Cardiac muscle cell (in vitro differentiated cells and primary cell): ENCODE results near the gene RDH5. TPM values are rescaled to one million over a fixed set of nuclear protein-coding genes. Genes with fewer than 3 reads are reported as not detected.

Source experiments
- DNase-seq, 2 donors: peaks; one replicate each; pipeline versions ENCODE4 v3.0.0 to v3.0.0-alpha.2; 2010 to 2017; ENCODE audit warnings: low read depth in 1 of 2, low spot score in 1 of 2
- H3K27ac ChIP-seq: fragments of 200-600 bp; sonication (generic); 2 replicates; pipeline ENCODE4 v1.5.1; 2016
- H3K27me3 ChIP-seq: fragments of 200-600 bp; sonication (generic); 2 replicates; pipeline ENCODE4 v1.6.0; 2016; ENCODE audit warnings: control low read depth
- H3K36me3 ChIP-seq: fragments of 200-600 bp; sonication (generic); 2 replicates; pipeline ENCODE4 v1.5.1; 2016; ENCODE audit warnings: control low read depth
- H3K4me1 ChIP-seq: fragments of 200-600 bp; sonication (generic); 2 replicates; pipeline ENCODE4 v1.8.1; 2017; ENCODE audit warnings: low read depth, mild to moderate bottlenecking, mixed run types
- H3K4me3 ChIP-seq: fragments of 200-600 bp; sonication (generic); 2 replicates; pipeline ENCODE4 v1.5.1; 2016; ENCODE audit warnings: mild to moderate bottlenecking
- H3K9me3 ChIP-seq: fragments of 200-600 bp; sonication (generic); 2 replicates; pipeline ENCODE4 v1.5.1; 2017; ENCODE audit warnings: low read depth, mild to moderate bottlenecking, control low read depth
- polyA plus RNA-seq: library from polyadenylated mRNA; unstranded; fragments of >200 nt; fragmentation: Nextera tagmentation; extraction: Ambion mirVana; gene quantifications from 2 replicates; pipeline ENCODE4 v1.2.1, GENCODE V29; 2016
- total RNA-seq: library from RNA; depleted of rRNA; stranded (reverse); fragments of >200 nt; gene quantifications from 2 replicates; pipeline ENCODE4 v1.2.3, GENCODE V29; 2016
- TF ChIP-seq, protein P1 (sequence below): IDR thresholded peaks from 2 replicates; pipeline ENCODE4 v1.5.1; 2012; ENCODE audit warnings: low read depth, mild to moderate bottlenecking, low read length

The RDH5 gene
- total and polyA plus RNA-seq, 2 experiments from 2014 or later: 10.1 to 12.6 TPM

DNA sequence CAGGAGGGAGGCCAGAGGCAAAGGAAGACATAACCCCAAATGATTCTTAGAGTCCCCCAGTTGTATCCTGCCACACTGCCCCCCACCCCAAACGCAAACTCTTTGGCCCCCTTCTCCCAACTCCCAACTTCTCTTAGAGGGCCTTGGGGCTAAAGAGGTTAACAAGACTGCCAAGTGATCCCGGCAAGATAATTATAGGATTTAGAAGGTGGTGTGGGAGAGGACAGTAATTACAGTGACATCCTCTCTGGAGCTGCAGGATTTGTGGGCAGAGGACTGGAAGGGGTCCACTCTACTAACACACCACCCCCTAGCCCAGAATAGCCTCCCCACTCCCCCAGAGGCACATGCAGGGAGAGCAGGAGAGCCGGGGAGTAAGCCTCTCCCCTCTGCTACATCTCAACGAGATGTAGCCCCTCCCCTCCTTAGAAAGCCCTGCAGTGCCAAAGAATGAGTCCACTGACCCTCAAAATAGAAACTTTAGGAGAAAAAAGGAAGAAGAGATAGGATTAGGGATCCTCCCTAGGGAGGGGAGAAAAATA, 17.5 kb downstream of the RDH5 start:
- H3K4me1 ChIP-seq: peaks cover 18% of the 10 kb centered on the region
- H3K27me3 ChIP-seq: no peaks in the 10 kb centered on the region
- peak overlapping the region; percentile 56 for H3K27ac ChIP-seq
- H3K36me3 ChIP-seq: no peaks in the 10 kb centered on the region
- H3K9me3 ChIP-seq: no peaks in the 10 kb centered on the region
- DNase-seq: peak in 1 of 2 donors; percentile 38
- TF ChIP-seq, protein P1, sequence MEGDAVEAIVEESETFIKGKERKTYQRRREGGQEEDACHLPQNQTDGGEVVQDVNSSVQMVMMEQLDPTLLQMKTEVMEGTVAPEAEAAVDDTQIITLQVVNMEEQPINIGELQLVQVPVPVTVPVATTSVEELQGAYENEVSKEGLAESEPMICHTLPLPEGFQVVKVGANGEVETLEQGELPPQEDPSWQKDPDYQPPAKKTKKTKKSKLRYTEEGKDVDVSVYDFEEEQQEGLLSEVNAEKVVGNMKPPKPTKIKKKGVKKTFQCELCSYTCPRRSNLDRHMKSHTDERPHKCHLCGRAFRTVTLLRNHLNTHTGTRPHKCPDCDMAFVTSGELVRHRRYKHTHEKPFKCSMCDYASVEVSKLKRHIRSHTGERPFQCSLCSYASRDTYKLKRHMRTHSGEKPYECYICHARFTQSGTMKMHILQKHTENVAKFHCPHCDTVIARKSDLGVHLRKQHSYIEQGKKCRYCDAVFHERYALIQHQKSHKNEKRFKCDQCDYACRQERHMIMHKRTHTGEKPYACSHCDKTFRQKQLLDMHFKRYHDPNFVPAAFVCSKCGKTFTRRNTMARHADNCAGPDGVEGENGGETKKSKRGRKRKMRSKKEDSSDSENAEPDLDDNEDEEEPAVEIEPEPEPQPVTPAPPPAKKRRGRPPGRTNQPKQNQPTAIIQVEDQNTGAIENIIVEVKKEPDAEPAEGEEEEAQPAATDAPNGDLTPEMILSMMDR: no peak
- H3K4me3 ChIP-seq: peak overlapping the region; percentile 64

DNA sequence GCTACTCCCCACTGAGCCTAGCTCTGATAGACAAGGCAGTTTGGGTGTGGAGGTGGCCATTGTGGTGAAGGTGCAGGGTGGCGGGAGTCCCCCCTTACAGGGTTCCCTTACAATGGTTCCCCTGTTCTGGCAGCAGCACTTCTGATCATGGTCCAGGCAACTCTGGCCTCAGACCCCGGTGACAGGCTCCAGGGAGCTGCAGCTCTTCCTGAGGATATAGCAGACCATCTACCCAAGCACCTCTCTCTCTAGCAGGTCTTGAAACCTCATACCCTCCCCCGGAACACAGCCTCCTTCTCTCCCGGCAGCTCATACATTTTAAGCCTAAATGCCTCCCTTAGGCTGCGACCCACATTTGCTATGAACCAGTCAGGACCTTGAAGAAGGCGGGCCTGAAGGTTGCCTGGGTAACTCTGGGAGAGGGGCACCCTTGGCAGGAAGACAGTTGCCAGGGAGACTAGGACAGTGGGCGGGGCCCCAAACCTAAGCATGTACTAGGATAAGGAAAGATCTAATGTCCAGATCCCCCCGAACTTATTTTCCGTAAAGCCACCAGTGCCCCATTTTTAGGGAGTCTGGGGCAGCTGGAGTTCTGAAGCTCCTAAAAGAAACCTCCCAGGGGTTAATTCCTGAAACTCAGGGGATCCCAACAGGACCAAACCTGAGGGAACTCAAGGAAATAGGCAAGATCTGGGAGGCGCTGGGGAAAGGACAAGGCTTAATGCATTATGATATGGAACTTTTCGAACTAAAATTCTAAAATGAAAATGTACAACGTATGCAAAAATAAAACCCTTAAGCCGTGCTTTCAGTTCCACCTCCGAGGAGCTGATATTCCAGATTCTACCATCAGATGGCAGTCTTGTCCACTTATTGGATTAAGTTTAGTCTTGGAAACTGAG, 18.2 kb downstream of the RDH5 start:
- H3K4me3 ChIP-seq: peak overlapping the region; percentile 64
- no peaks in the 10 kb centered on the region for H3K9me3 ChIP-seq
- peaks cover 19% of the 10 kb centered on the region for H3K4me1 ChIP-seq
- TF ChIP-seq, protein P1: peak; percentile 71
- H3K27ac ChIP-seq: peak overlapping the region; percentile 56
- H3K27me3 ChIP-seq: no peaks in the 10 kb centered on the region
- H3K36me3 ChIP-seq: no peaks in the 10 kb centered on the region
- peak; percentile 91 to 93 for DNase-seq

DNA sequence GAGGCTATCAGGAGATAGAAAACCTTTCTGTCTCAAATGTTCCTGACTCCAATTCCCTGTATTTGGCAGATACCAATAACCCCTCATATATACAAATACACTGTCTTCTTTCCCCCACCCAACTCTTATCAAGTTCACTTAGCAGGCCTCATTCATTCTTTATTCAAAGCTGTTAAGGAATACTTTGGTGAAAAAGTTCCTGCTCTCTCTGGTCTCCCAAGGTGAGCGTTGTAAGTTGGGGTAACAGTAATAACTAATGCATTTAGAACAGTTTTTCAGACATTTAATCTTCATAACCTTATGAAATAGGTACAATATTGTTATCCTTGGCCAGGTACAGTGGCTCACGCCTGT, 18.8 kb downstream of the RDH5 start:
- H3K4me1 ChIP-seq: peaks cover 19% of the 10 kb centered on the region
- no peaks in the 10 kb centered on the region for H3K27me3 ChIP-seq
- TF ChIP-seq, protein P1: no peak
- H3K9me3 ChIP-seq: no peaks in the 10 kb centered on the region
- no peak for DNase-seq
- no peaks in the 10 kb centered on the region for H3K36me3 ChIP-seq
- no peak overlapping the region for H3K27ac ChIP-seq
- peak overlapping the region; percentile 64 for H3K4me3 ChIP-seq

DNA sequence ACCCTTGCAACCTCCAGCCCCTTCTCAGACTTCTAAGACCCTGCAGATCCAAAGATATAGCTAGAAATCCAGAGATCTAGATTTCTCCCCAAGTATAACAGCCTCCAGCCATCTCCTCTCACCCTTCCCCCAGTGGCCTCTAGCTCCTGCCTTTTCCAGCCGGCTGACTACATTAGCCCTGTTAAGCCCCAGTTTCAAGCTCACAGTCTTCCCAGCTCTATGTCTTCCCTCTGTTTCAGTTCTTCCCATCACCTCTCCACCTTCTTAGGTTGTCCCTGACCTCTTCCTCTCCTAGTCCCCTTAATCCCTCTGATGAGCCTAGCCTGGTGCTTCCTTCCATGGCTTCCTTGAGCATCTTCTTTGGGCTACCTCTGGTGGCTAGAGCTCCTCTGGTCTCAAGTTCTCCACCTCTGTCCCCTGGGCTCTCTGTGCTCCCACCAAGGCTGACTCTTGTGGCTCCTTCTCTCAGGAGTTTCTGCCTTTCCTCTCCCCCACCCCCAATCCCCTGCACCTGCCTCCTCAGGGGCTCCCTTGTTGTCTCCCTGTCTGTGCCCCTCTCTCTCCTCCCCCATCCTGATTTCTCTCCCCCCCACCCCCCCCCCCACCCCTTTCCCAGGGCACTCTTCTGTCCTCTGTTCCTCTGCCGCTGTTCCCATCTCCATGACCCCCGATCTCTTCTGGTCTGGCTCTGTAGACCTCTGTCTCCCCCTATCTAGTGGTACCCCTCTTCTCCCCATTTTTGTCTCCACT, 21.9 kb downstream of the RDH5 start:
- Histone ChIP-seq H3K9me3 (no peaks in the 10 kb centered on the region), H3K4me3 (peak overlapping the region; percentile 32), H3K4me1 (peaks cover 21% of the 10 kb centered on the region), H3K27ac (peak overlapping the region; percentile 76), H3K27me3 (no peaks in the 10 kb centered on the region), H3K36me3 (no peaks in the 10 kb centered on the region)
- TF ChIP-seq, protein P1: no peak
- no peak for DNase-seq

DNA sequence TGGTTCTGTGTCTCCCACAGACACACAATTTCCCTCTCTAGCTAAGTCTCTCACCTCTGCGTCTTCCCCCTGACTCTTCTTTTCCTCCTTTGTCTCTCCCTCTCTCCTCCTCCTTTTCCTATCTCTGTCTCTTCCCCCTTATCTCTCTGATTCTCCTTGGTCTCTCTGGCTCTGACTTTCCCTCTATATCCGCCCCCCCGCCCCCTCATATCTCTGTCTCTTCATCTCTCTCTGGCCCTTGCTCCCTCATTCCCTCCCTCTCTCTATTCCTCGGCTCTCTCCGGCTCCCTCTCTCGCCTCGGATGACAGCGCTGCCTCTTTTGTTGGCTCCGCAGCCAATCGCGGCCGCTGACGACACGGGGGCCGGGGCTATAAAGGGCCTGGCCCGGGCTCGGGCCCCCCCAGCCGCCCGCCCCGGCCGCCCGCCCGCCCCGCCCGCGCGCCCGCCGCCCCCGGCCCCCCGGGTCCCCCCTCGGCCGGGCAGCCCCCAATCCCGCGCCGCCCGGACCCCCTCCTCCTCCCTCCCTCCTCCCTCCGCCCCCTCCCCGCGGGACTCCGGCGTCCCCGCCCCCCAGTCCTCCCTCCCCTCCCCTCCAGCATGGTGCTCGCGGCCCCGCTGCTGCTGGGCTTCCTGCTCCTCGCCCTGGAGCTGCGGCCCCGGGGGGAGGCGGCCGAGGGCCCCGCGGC, 22.7 kb downstream of the RDH5 start, which contains the start of gene GDF11:
GDF11 (plus strand) TSS at position 404 of the 687 bp plus-strand sequence; CDS start at position 599, 195 bp downstream.
- peak within 1 kb of the TSS; percentile 92 for H3K27ac ChIP-seq
- TF ChIP-seq, protein P1: no peak

More for the DNA sequence above, 22.7 kb downstream of the RDH5 start, which contains the start of gene GDF11:
- H3K4me1 ChIP-seq: peaks cover 21% of the 10 kb centered on the region
- no peaks in the 10 kb centered on the region for H3K27me3 ChIP-seq
- H3K9me3 ChIP-seq: no peaks in the 10 kb centered on the region
- H3K4me3 ChIP-seq: peak within 1 kb of the TSS; percentile 53
- peak; percentile 79 to 93 for DNase-seq
- no peaks in the 10 kb centered on the region for H3K36me3 ChIP-seq
